GM15510 (cell line): ENCODE measurements around the gene CERS6.

ENCODE experiments used
- POLR2A ChIP-seq: IDR thresholded peaks from 3 replicates; pipeline ENCODE4 v1.6.1; 2011; ENCODE audit warnings: borderline replicate concordance; ENCODE audit not compliant: insufficient read length; ENCODE audit errors: extremely low read depth

CERS6 gene

GRCh38 chr2:168460571-168460970 is 4.5 kb downstream of the CERS6 start:
- TF ChIP-seq POLR2A: no peak

GRCh38 chr2:168461178-168461941 is 5.3 kb downstream of the CERS6 start:
- no peak for TF ChIP-seq POLR2A

GRCh38 chr2:168461942-168462331 is 5.9 kb downstream of the CERS6 start:
- TF ChIP-seq POLR2A: no peak

GRCh38 chr2:168462543-168463045 is 6.5 kb downstream of the CERS6 start:
- no peak for TF ChIP-seq POLR2A

- TF ChIP-seq POLR2A: no peak
Observed at GRCh38 chr2:168465594-168465993, 9.5 kb downstream of the CERS6 start.

GRCh38 chr2:168466190-168466737 is 10.2 kb downstream of the CERS6 start:
- no peak for TF ChIP-seq POLR2A

GRCh38 chr2:168466834-168467565 is 10.9 kb downstream of the CERS6 start:
- TF ChIP-seq POLR2A: no peak

GRCh38 chr2:168467729-168468128 is 11.7 kb downstream of the CERS6 start:
- TF ChIP-seq POLR2A: no peak

GRCh38 chr2:168468354-168468753 is 12.3 kb downstream of the CERS6 start:
- TF ChIP-seq POLR2A: no peak

GRCh38 chr2:168469281-168469988 is 13.4 kb downstream of the CERS6 start:
- TF ChIP-seq POLR2A: no peak

GRCh38 chr2:168470320-168471162 is 14.5 kb downstream of the CERS6 start:
- no peak for TF ChIP-seq POLR2A

GRCh38 chr2:168471163-168471475 is 15.0 kb downstream of the CERS6 start:
- no peak for TF ChIP-seq POLR2A

- TF ChIP-seq POLR2A: no peak
Observed at GRCh38 chr2:168475636-168476035, 19.6 kb downstream of the CERS6 start.

- no peak for TF ChIP-seq POLR2A
Observed at GRCh38 chr2:168478206-168478605, 22.1 kb downstream of the CERS6 start.
